Activated T-helper 2 cell treated with anti-CD3 and anti-CD28 coated beads, Interferon-gamma antibody, Interleukin-2, Interleukin-4, amounts not matched to agents 10 μg/mL and 5 μg/mL and 100 μg/mL, durations not matched to agents 14 hours and 24 hours and 36 hours (primary cell): Measurements from ENCODE around the gene MAGI2. TPM values are rescaled to one million over a fixed set of nuclear protein-coding genes. Genes with fewer than 3 reads are reported as not detected.
"Not testable (repeated sequence)": the region's sequence is repeated elsewhere in the genome, so short reads cannot be mapped to it uniquely, and the experiment has no call there.

ENCODE experiments used
- DNase-seq: peaks from one replicate; pipeline ENCODE4 v3.0.0; 2021; ENCODE audit warnings: low spot score
- H3K27ac Mint-ChIP-seq: one replicate; pipeline ENCODE4 v1.8.0; 2021; ENCODE audit warnings: mixed read lengths
- H3K27me3 Mint-ChIP-seq: one replicate; pipeline ENCODE4 v1.8.0; 2021; ENCODE audit warnings: low read depth, mixed read lengths
- H3K36me3 Mint-ChIP-seq: one replicate; pipeline ENCODE4 v1.8.0; 2021; ENCODE audit warnings: low read depth, mixed read lengths
- H3K4me1 Mint-ChIP-seq: one replicate; pipeline ENCODE4 v1.8.0; 2021; ENCODE audit warnings: low read depth, mixed read lengths
- H3K4me3 Mint-ChIP-seq: one replicate; pipeline ENCODE4 v1.8.0; 2021; ENCODE audit warnings: low read depth, mild to moderate bottlenecking, moderate library complexity, mixed read lengths
- H3K9me3 Mint-ChIP-seq: one replicate; pipeline ENCODE4 v1.8.0; 2021; ENCODE audit warnings: mixed read lengths
- intact Hi-C: fragments of 100-400 bp; cut with micrococcal nuclease; formaldehyde crosslinking; loops from one replicate; pipeline ENCODE4 v1.15.1; 2023
- total RNA-seq: library from RNA; stranded (reverse); gene quantifications from 2 replicates; pipeline ENCODE4 v1.2.3, GENCODE V29; 2022

MAGI2 gene
- total RNA-seq, 1 donor from 2014 or later, result 0.21 TPM

- intact Hi-C loops, result no loop called here
- Mint-ChIP-seq H3K27me3 (no peaks in the 10 kb centered on the region), H3K36me3 (no peaks in the 10 kb centered on the region), H3K4me1 (no peaks in the 10 kb centered on the region), H3K4me3 (no peak overlapping the region), H3K27ac (no peak overlapping the region), H3K9me3 (no peaks in the 10 kb centered on the region)
- no peak for DNase-seq
These were observed 390.3 kb downstream of the MAGI2 start for GRCh38 chr7:79063019-79063698.

- intact Hi-C loops, result no loop called here
- no peak overlapping the region for H3K27ac Mint-ChIP-seq
- no peaks in the 10 kb centered on the region for H3K27me3 Mint-ChIP-seq
- H3K4me1 Mint-ChIP-seq, result no peaks in the 10 kb centered on the region
- no peaks in the 10 kb centered on the region for H3K36me3 Mint-ChIP-seq
- no peak for DNase-seq
- H3K9me3 Mint-ChIP-seq, result no peaks in the 10 kb centered on the region
- H3K4me3 Mint-ChIP-seq, result no peak overlapping the region
These were observed 393.0 kb downstream of the MAGI2 start for GRCh38 chr7:79060498-79060897.

- intact Hi-C loops, result no loop called here
- DNase-seq, result no peak
- Mint-ChIP-seq H3K9me3 (peaks cover 8% of the 10 kb centered on the region), H3K27ac (no peak overlapping the region), H3K4me3 (no peak overlapping the region), H3K4me1 (no peaks in the 10 kb centered on the region), H3K36me3 (no peaks in the 10 kb centered on the region), H3K27me3 (no peaks in the 10 kb centered on the region)
These were observed 397.6 kb downstream of the MAGI2 start for GRCh38 chr7:79055722-79056415.

GRCh38 chr7:79051915-79052314, 401.6 kb downstream of the MAGI2 start:
- H3K27me3 Mint-ChIP-seq, result no peaks in the 10 kb centered on the region
- H3K27ac Mint-ChIP-seq, result no peak overlapping the region
- peaks cover 8% of the 10 kb centered on the region for H3K9me3 Mint-ChIP-seq
- H3K36me3 Mint-ChIP-seq, result no peaks in the 10 kb centered on the region
- DNase-seq, result no peak
- intact Hi-C loops, result no loop called here
- H3K4me1 Mint-ChIP-seq, result no peaks in the 10 kb centered on the region
- H3K4me3 Mint-ChIP-seq, result no peak overlapping the region

GRCh38 chr7:79050603-79051002, 402.9 kb downstream of the MAGI2 start:
- peaks cover 8% of the 10 kb centered on the region for H3K9me3 Mint-ChIP-seq
- H3K27me3 Mint-ChIP-seq, result no peaks in the 10 kb centered on the region
- H3K27ac Mint-ChIP-seq, result no peak overlapping the region
- no peak for DNase-seq
- no peaks in the 10 kb centered on the region for H3K36me3 Mint-ChIP-seq
- H3K4me3 Mint-ChIP-seq, result no peak overlapping the region
- H3K4me1 Mint-ChIP-seq, result no peaks in the 10 kb centered on the region
- intact Hi-C loops, result no loop called here

- H3K9me3 Mint-ChIP-seq, result peaks cover 3% of the 10 kb centered on the region
- H3K36me3 Mint-ChIP-seq, result no peaks in the 10 kb centered on the region
- H3K27me3 Mint-ChIP-seq, result no peaks in the 10 kb centered on the region
- no peak overlapping the region for H3K4me3 Mint-ChIP-seq
- intact Hi-C loops, result no loop called here
- H3K27ac Mint-ChIP-seq, result no peak overlapping the region
- H3K4me1 Mint-ChIP-seq, result no peaks in the 10 kb centered on the region
- DNase-seq, result no peak
These were observed 407.4 kb downstream of the MAGI2 start for GRCh38 chr7:79046061-79046460.

- Mint-ChIP-seq H3K9me3 (no peaks in the 10 kb centered on the region), H3K27ac (no peak overlapping the region), H3K27me3 (no peaks in the 10 kb centered on the region), H3K4me3 (no peak overlapping the region), H3K4me1 (no peaks in the 10 kb centered on the region), H3K36me3 (no peaks in the 10 kb centered on the region)
- DNase-seq, result no peak
- intact Hi-C loops, result no loop called here
These were observed 416.5 kb downstream of the MAGI2 start for GRCh38 chr7:79037001-79037400.

- Mint-ChIP-seq H3K27me3 (no peaks in the 10 kb centered on the region), H3K4me3 (no peak overlapping the region), H3K4me1 (no peaks in the 10 kb centered on the region), H3K36me3 (no peaks in the 10 kb centered on the region), H3K27ac (no peak overlapping the region), H3K9me3 (no peaks in the 10 kb centered on the region)
- no peak for DNase-seq
- intact Hi-C loops, result no loop called here
These were observed 417.1 kb downstream of the MAGI2 start for GRCh38 chr7:79036356-79036755.

GRCh38 chr7:79035858-79036257, 417.6 kb downstream of the MAGI2 start:
- H3K9me3 Mint-ChIP-seq, result no peaks in the 10 kb centered on the region
- H3K27ac Mint-ChIP-seq, result no peak overlapping the region
- no peaks in the 10 kb centered on the region for H3K4me1 Mint-ChIP-seq
- H3K4me3 Mint-ChIP-seq, result no peak overlapping the region
- intact Hi-C loops, result no loop called here
- no peaks in the 10 kb centered on the region for H3K36me3 Mint-ChIP-seq
- DNase-seq, result no peak
- no peaks in the 10 kb centered on the region for H3K27me3 Mint-ChIP-seq

GRCh38 chr7:79034730-79035129, 418.7 kb downstream of the MAGI2 start:
- Mint-ChIP-seq H3K36me3 (no peaks in the 10 kb centered on the region), H3K4me3 (no peak overlapping the region), H3K9me3 (no peaks in the 10 kb centered on the region), H3K4me1 (no peaks in the 10 kb centered on the region), H3K27ac (no peak overlapping the region), H3K27me3 (no peaks in the 10 kb centered on the region)
- no peak for DNase-seq
- intact Hi-C loops, result no loop called here

- H3K9me3 Mint-ChIP-seq, result peaks cover 53% of the 10 kb centered on the region
- H3K36me3 Mint-ChIP-seq, H3K4me3 Mint-ChIP-seq, DNase-seq, H3K27ac Mint-ChIP-seq, intact Hi-C loops, H3K27me3 Mint-ChIP-seq, H3K4me1 Mint-ChIP-seq: not testable (repeated sequence)
These were observed 433.8 kb downstream of the MAGI2 start for GRCh38 chr7:79019711-79020110.

GRCh38 chr7:79011921-79012320, 441.5 kb downstream of the MAGI2 start:
- no peak for DNase-seq
- intact Hi-C loops, result no loop called here
- no peak overlapping the region for H3K4me3 Mint-ChIP-seq
- H3K36me3 Mint-ChIP-seq, result no peaks in the 10 kb centered on the region
- no peaks in the 10 kb centered on the region for H3K4me1 Mint-ChIP-seq
- peaks cover 11% of the 10 kb centered on the region for H3K9me3 Mint-ChIP-seq
- H3K27me3 Mint-ChIP-seq, result no peaks in the 10 kb centered on the region
- H3K27ac Mint-ChIP-seq, result no peak overlapping the region

- Mint-ChIP-seq H3K9me3 (no peaks in the 10 kb centered on the region), H3K27me3 (no peaks in the 10 kb centered on the region), H3K4me3 (no peak overlapping the region), H3K36me3 (no peaks in the 10 kb centered on the region), H3K4me1 (no peaks in the 10 kb centered on the region), H3K27ac (no peak overlapping the region)
- no peak for DNase-seq
- intact Hi-C loops, result no loop called here
These were observed 443.8 kb downstream of the MAGI2 start for GRCh38 chr7:79009647-79010046.
